DOHH2 (cell line): ENCODE results near the gene KRTAP8-1.

Experiments used
- EZH2phosphoT487 ChIP-seq: fragments of 200-600 bp; sonication (generic); IDR thresholded peaks from 2 replicates; pipeline ENCODE4 v1.6.1; 2017; ENCODE audit warnings: borderline replicate concordance, mild to moderate bottlenecking, antibody characterized with exemption, low read length, moderate library complexity, mixed read lengths
- TF ChIP-seq, protein P1 (sequence below): fragments of 200-600 bp; sonication (generic); IDR thresholded peaks from one replicate; pipeline ENCODE4 v1.5.1; 2014; ENCODE audit warnings: antibody characterized with exemption, mild to moderate bottlenecking, low read depth, low read length; ENCODE audit not compliant: poor library complexity, severe bottlenecking

GRCh38 chr21:30779249-30779648, 33.8 kb downstream of the KRTAP8-1 start:
- TF ChIP-seq, protein P1, sequence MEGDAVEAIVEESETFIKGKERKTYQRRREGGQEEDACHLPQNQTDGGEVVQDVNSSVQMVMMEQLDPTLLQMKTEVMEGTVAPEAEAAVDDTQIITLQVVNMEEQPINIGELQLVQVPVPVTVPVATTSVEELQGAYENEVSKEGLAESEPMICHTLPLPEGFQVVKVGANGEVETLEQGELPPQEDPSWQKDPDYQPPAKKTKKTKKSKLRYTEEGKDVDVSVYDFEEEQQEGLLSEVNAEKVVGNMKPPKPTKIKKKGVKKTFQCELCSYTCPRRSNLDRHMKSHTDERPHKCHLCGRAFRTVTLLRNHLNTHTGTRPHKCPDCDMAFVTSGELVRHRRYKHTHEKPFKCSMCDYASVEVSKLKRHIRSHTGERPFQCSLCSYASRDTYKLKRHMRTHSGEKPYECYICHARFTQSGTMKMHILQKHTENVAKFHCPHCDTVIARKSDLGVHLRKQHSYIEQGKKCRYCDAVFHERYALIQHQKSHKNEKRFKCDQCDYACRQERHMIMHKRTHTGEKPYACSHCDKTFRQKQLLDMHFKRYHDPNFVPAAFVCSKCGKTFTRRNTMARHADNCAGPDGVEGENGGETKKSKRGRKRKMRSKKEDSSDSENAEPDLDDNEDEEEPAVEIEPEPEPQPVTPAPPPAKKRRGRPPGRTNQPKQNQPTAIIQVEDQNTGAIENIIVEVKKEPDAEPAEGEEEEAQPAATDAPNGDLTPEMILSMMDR = no peak
- no peak for TF ChIP-seq EZH2phosphoT487
